K562 (cell line): ENCODE measurements around the gene PLA2G4C. TPM values are rescaled to one million over a fixed set of nuclear protein-coding genes. Genes with fewer than 3 reads are reported as not detected.

Experiments
- ARNT ChIP-seq, 2 experiments: fragments of 450-650 bp; IDR thresholded peaks; 2 replicates each; pipeline ENCODE4 v1.6.1; 2016; ENCODE audit warnings: mild to moderate bottlenecking in 1 of 2
- BACH1 ChIP-seq: fragments of 200-800 bp; sonication (Bioruptor generic); IDR thresholded peaks from 2 replicates; pipeline ENCODE4 v1.6.1; 2016; ENCODE audit warnings: missing genetic modification characterization, missing compliant biosample characterization
- BRD9 ChIP-seq: fragments of 450-650 bp; IDR thresholded peaks from 2 replicates; pipeline ENCODE4 v1.6.1; 2018; ENCODE audit warnings: low read depth; ENCODE audit not compliant: partially characterized antibody
- BRF1 ChIP-seq: IDR thresholded peaks from 3 replicates; pipeline ENCODE4 v1.6.1; 2011; ENCODE audit warnings: borderline replicate concordance, mild to moderate bottlenecking; ENCODE audit not compliant: insufficient read length; ENCODE audit errors: extremely low read depth
- DDX20 ChIP-seq: fragments of 450-650 bp; IDR thresholded peaks from 2 replicates; pipeline ENCODE4 v1.6.1; 2016; ENCODE audit warnings: missing genetic modification characterization, low read depth, mild to moderate bottlenecking, missing compliant biosample characterization, moderate library complexity
- HNRNPH1 ChIP-seq: fragments of 200-400 bp; formaldehyde crosslinking; optimal IDR thresholded peaks from 2 replicates; pipeline ENCODE3; 2017; ENCODE audit warnings: low read depth, mild to moderate bottlenecking, low read length, moderate library complexity
- KAT7 ChIP-seq: sonication (generic); formaldehyde crosslinking; IDR thresholded peaks from 2 replicates; pipeline ENCODE4 v1.8.0; 2022; ENCODE audit warnings: missing genetic modification reagents, mild to moderate bottlenecking, borderline replicate concordance
- KAT8 ChIP-seq: fragments of 450-650 bp; IDR thresholded peaks from 2 replicates; pipeline ENCODE4 v1.6.1; 2016; ENCODE audit warnings: low read depth, mild to moderate bottlenecking
- LEF1 ChIP-seq: fragments of 450-650 bp; IDR thresholded peaks from 2 replicates; pipeline ENCODE4 v1.6.1; 2016; ENCODE audit warnings: mild to moderate bottlenecking
- SAP30 ChIP-seq: fragments of 200-600 bp; sonication (generic); IDR thresholded peaks from 2 replicates; pipeline ENCODE4 v1.6.1; 2012; ENCODE audit warnings: borderline replicate concordance, low read depth, mild to moderate bottlenecking, moderate library complexity, low read length, control low read depth, inconsistent platforms; ENCODE audit not compliant: insufficient read depth, poor library complexity, severe bottlenecking
- TCF3 ChIP-seq: sonication (generic); formaldehyde crosslinking; IDR thresholded peaks from 2 replicates; pipeline ENCODE4 v1.4.0; 2020; ENCODE audit warnings: mild to moderate bottlenecking, missing genetic modification reagents
- TGIF2 ChIP-seq: sonication (generic); formaldehyde crosslinking; IDR thresholded peaks from 2 replicates; pipeline ENCODE4 v1.8.1; 2022; ENCODE audit warnings: mild to moderate bottlenecking, missing genetic modification reagents, moderate library complexity
- THRB ChIP-seq: fragments of 450-650 bp; formaldehyde crosslinking; conservative IDR thresholded peaks from 2 replicates; pipeline ENCODE4 v1.4.0; 2022; ENCODE audit warnings: mild to moderate bottlenecking, missing genetic modification characterization
- TOE1 ChIP-seq, 2 experiments: fragments of 450-650 bp in 1 of 2; sonication (generic) in 1 of 2; formaldehyde crosslinking in 1 of 2; IDR thresholded peaks; 2 replicates each; pipeline versions ENCODE4 v1.7.1 to v1.8.0; 2016 to 2022; ENCODE audit warnings: borderline replicate concordance in 2 of 2, mild to moderate bottlenecking in 2 of 2, antibody characterized with exemption in 1 of 2, inconsistent platforms in 1 of 2, low read depth in 1 of 2, missing genetic modification reagents in 1 of 2, moderate library complexity in 1 of 2
- UBTF ChIP-seq, 2 experiments: IDR thresholded peaks; 2 replicates each; pipeline ENCODE4 v1.6.1; 2012; ENCODE audit warnings: improper control_type of control experiment in 2 of 2, low read depth in 2 of 2, low read length in 2 of 2, borderline replicate concordance in 1 of 2
- ZBTB11 ChIP-seq, 3 experiments: fragments of 200-800 bp in 1 of 3; fragments of 250-450 bp in 1 of 3; fragments of 450-650 bp in 1 of 3; sonication (Bioruptor Pico) in 1 of 3; sonication (Bioruptor generic) in 1 of 3; formaldehyde crosslinking in 1 of 3; IDR thresholded peaks; 2 replicates each; pipeline versions ENCODE4 v1.6.1 to v1.8.0; 2016 to 2022; ENCODE audit warnings: mild to moderate bottlenecking in 2 of 3, missing genetic modification characterization in 2 of 3, missing compliant biosample characterization in 1 of 3, moderate library complexity in 1 of 3
- ZNF696 ChIP-seq: fragments of 250-450 bp; sonication (Bioruptor Pico); conservative IDR thresholded peaks from 2 replicates; pipeline ENCODE4 v1.4.0; 2020; ENCODE audit warnings: mild to moderate bottlenecking, moderate library complexity
- ZNF707 ChIP-seq: fragments of 250-450 bp; sonication (Bioruptor Pico); conservative IDR thresholded peaks from 2 replicates; pipeline ENCODE4 v1.8.0; 2022; ENCODE audit warnings: inconsistent platforms, mild to moderate bottlenecking, moderate library complexity
- polyA plus RNA-seq, 8 experiments: library from polyadenylated mRNA; depleted of rRNA in 4 of 8; stranded (reverse) in 5 of 8; unstranded in 3 of 8; fragments of >200 nt; fragmentation: Nextera tagmentation in 2 of 8; fragmentation: Illumina TruSeq in 1 of 8; extraction: Ambion mirVana in 2 of 8; extraction: Trizol in 1 of 8; gene quantifications; 2 replicates each; pipeline versions ENCODE4 v1.2.1 to v1.2.3, GENCODE V29; 2011 to 2014; ENCODE audit warnings: inconsistent platforms in 1 of 8, missing spikeins in 1 of 8
- total RNA-seq, 7 experiments: library from RNA; depleted of rRNA in 6 of 7; stranded (reverse); fragments of >200 nt in 6 of 7; fragmentation: Illumina TruSeq in 2 of 7; extraction: Trizol in 2 of 7; gene quantifications; 2 replicates each; pipeline versions ENCODE4 v1.2.1 to v1.2.3, GENCODE V29; 2011 to 2021; ENCODE audit warnings: low replicate concordance in 1 of 7

Gene PLA2G4C
- total and polyA plus RNA-seq, 9 of the 15 experiments (the other 6 are each of a cell fraction or from before 2014, with no cell fraction given): 0.27 to 0.35 (median 0.35) TPM; not detected in 6

DNA sequence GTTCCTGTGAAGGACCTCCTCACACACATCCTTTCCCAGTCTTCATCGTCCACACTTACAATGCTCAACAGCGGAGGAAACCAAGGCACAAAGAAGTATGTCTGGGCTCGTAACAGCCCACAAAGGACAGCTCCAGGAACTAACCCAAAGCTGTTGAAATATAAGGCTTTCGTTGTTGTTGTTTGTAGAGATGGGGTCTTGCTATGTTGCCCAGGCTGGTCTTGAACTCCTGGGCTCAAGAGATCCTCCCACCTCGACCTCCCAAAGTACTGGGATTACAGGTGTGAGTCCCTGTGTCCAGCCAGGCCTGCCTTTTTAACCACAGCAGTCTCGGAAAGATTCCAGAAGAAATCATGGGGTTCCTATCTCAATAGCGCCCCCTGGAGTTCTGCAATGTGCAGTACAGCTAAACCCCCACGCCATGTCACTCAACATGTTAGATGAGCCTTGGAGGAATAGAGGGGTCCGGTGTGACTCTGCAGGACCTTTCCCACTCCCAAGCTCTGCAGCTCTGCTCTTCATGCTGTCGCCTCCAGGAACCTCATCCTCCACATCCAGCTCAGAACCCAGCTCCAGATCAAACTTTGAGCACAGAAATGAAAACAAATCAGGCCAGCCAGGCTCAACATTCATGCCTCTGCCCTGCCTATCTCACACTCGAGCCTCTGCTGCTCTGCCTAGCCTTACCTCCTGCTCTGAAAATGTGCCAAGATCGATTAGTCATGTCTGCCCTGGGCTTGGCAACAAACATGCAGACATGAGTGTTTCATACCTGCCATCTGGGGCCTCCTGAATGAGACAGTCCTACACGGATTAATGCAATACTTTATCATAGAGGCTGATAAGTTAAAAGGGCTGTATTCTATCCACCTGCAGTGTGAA is 7.5 kb downstream of the PLA2G4C start (continued):
- TF ChIP-seq BRF1 (no peak), SAP30 (no peak), THRB (CRISPR knock-in tag) (no peak), KAT8 (no peak), LEF1 (peak; percentile 49; the same call in 1 of the 2 replicates), ZNF707 (CRISPR knock-in tag) (no peak), ARNT (IDR thresholded peaks at IDR 0.05) (peak in 1 of 2 experiments; percentile 59; a peak in 2 of 4 replicates), ZBTB11 (CRISPR knock-in tag; IDR thresholded peaks at IDR 0.05) (no peak), UBTF (IDR thresholded peaks at IDR 0.05; ENCODE audit: borderline replicate concordance in 1 of 2, low read depth in 2 of 2, low read length in 2 of 2) (0 out of 4 replicates have a peak, but pooled peaks of 1 of the 2 experiments have one; percentile 29), DDX20 (tag) (no peak), TOE1 (IDR thresholded peaks at IDR 0.05; ENCODE audit: borderline replicate concordance) (peak; percentile 63; the same call in 1 of the 2 replicates), TOE1 (CRISPR knock-in tag; IDR thresholded peaks at IDR 0.05; ENCODE audit: borderline replicate concordance, low read depth) (no peak), BRD9 (no peak), BACH1 (tag) (no peak), ZNF696 (CRISPR knock-in tag) (no peak), KAT7 (CRISPR knock-in tag) (no peak), TGIF2 (CRISPR knock-in tag) (no peak), TCF3 (CRISPR knock-in tag) (no peak), HNRNPH1 (no peak)
